Astrocyte of the spinal cord (primary cell): ENCODE results near the gene WWOX.

Source experiments
- DNase-seq: peaks from one replicate; pipeline ENCODE4 v3.0.0; 2011; ENCODE audit warnings: low read depth, low spot score
- H3K4me3 ChIP-seq: 2 replicates; pipeline ENCODE4 v1.5.1; 2011; ENCODE audit warnings: low read depth, mild to moderate bottlenecking, low read length, moderate library complexity
- CTCF ChIP-seq: IDR thresholded peaks from 2 replicates; pipeline ENCODE4 v1.5.1; 2012; ENCODE audit warnings: low read depth, mild to moderate bottlenecking, low read length, inconsistent platforms
- in situ Hi-C: cut with HindIII; loops from 2 replicates; pipeline ENCODE4 v1.10.0; 2017; ENCODE audit warnings: low sequenced_read_pairs

The WWOX gene

GRCh38 chr16:78407191-78407590 lies 307.7 kb downstream of the WWOX start:
- no peak for TF ChIP-seq CTCF
- H3K4me3 ChIP-seq = no peak overlapping the region
- in situ Hi-C loops = no loop called here
- DNase-seq = no peak

DNA sequence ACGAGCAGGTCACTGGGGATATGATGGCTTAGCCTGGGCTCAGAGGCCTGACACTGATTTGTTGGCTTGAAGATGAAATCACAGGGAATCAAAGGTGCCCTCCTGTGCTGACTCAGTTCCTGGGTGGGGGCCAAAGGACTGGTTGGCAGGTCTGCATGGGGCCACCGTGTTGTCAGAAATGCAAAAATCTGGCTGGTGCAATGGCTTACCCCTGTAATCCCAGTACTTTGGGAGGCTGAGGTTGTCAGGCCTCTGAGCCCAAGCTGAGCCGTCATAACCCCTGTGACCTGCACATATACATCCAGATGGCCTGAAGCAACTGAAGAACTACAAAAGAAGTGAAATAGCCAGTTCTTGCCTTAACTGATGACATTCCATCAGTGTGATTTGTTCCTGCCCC lies 314.2 kb downstream of the WWOX start:
- TF ChIP-seq CTCF = no peak
- no peak overlapping the region for H3K4me3 ChIP-seq
- in situ Hi-C loops = no loop called here
- no peak for DNase-seq

- DNase-seq = no peak
- no peak overlapping the region for H3K4me3 ChIP-seq
- in situ Hi-C loops = no loop called here
- no peak for TF ChIP-seq CTCF
Measured at GRCh38 chr16:78415013-78415412, 315.6 kb downstream of the WWOX start.

- TF ChIP-seq CTCF = no peak
- no peak for DNase-seq
- H3K4me3 ChIP-seq = no peak overlapping the region
- in situ Hi-C loops = no loop called here
Measured at GRCh38 chr16:78415669-78416068, 316.2 kb downstream of the WWOX start.

DNA sequence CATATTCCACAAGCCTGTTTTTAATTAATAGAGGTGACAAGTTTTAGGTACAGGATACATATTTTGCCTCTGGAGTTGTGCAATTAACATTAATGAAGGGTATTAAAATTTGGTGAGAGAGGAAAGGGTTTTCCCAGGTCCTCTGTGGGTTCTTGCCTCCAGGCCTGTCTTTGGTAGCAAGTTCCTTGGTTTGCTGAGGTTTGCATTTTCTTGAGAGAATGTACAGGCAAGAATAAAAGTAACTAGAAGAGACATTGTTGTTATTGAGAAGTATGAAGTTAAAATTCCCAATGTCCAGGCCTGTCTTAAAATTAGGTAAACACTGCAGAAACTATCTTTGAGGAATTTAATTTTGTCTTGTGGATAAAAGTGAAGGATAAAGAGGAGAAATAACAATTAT lies 316.9 kb downstream of the WWOX start:
- no peak for TF ChIP-seq CTCF
- in situ Hi-C loops = no loop called here
- no peak for DNase-seq
- H3K4me3 ChIP-seq = no peak overlapping the region

- TF ChIP-seq CTCF = no peak
- no peak for DNase-seq
- in situ Hi-C loops = no loop called here
Measured at GRCh38 chr16:78421181-78421708, 321.8 kb downstream of the WWOX start.

GRCh38 chr16:78425281-78425680 lies 325.8 kb downstream of the WWOX start:
- in situ Hi-C loops = no loop called here
- H3K4me3 ChIP-seq = no peak overlapping the region
- DNase-seq = no peak
- TF ChIP-seq CTCF = no peak

More at GRCh38 chr16:78421181-78421708, 321.8 kb downstream of the WWOX start:
- H3K4me3 ChIP-seq = no peak overlapping the region
